NCI-H524 (cell line): Measurements from ENCODE around the gene WDR72.

Experiments used
- DNase-seq, 2 experiments: peaks; one replicate each; lab custom pipeline; 2025; lab: John Stamatoyannopoulos, UW

The WDR72 gene

GRCh38 chr15:53535886-53536285 is 223.6 kb downstream of the WDR72 start:
- peak in 1 of 2 experiments; percentile 45 for DNase-seq

GRCh38 chr15:53534105-53534839 is 225.2 kb downstream of the WDR72 start:
- DNase-seq = no peak

- DNase-seq = no peak
Observed at GRCh38 chr15:53530761-53531160, 228.7 kb downstream of the WDR72 start.

- no peak for DNase-seq
Observed at GRCh38 chr15:53527996-53528395, 231.5 kb downstream of the WDR72 start.

GRCh38 chr15:53525894-53526293 is 233.6 kb downstream of the WDR72 start:
- DNase-seq = no peak

- DNase-seq = peak; percentile 84 to 92
Observed at GRCh38 chr15:53522991-53523390, 236.5 kb downstream of the WDR72 start.

GRCh38 chr15:53520996-53521395 is 238.5 kb downstream of the WDR72 start:
- DNase-seq = no peak

GRCh38 chr15:53513431-53513830 is 246.0 kb downstream of the WDR72 start:
- no peak for DNase-seq

- DNase-seq = peak in 1 of 2 experiments; percentile 13
Observed at GRCh38 chr15:53512029-53512428, 247.4 kb downstream of the WDR72 start.

- DNase-seq = no peak
Observed at GRCh38 chr15:53511175-53511574, 248.3 kb downstream of the WDR72 start.

GRCh38 chr15:53506370-53506769 is 253.1 kb downstream of the WDR72 start:
- no peak for DNase-seq

GRCh38 chr15:53498996-53499395 is 260.5 kb downstream of the WDR72 start:
- no peak for DNase-seq

- no peak for DNase-seq
Observed at GRCh38 chr15:53490341-53490740, 269.1 kb downstream of the WDR72 start.

- DNase-seq = no peak
Observed at GRCh38 chr15:53482055-53482454, 277.4 kb downstream of the WDR72 start.

- no peak for DNase-seq
Observed at GRCh38 chr15:53477981-53478766, 281.3 kb downstream of the WDR72 start.

- no peak for DNase-seq
Observed at GRCh38 chr15:53473886-53474285, 285.6 kb downstream of the WDR72 start.

- DNase-seq = no peak
Observed at GRCh38 chr15:53473435-53473834, 286.0 kb downstream of the WDR72 start.

- no peak for DNase-seq
Observed at GRCh38 chr15:53472883-53473282, 286.6 kb downstream of the WDR72 start.

- no peak for DNase-seq
Observed at GRCh38 chr15:53472210-53472609, 287.3 kb downstream of the WDR72 start.

GRCh38 chr15:53470743-53471142 is 288.7 kb downstream of the WDR72 start:
- DNase-seq = no peak

GRCh38 chr15:53469422-53469821 is 290.0 kb downstream of the WDR72 start:
- no peak for DNase-seq
